Activated CD8-positive, alpha-beta memory T cell treated with anti-CD3 and anti-CD28 coated beads, Interleukin-2, amount 10 ng/mL, durations not matched to agents 7 days and 5 days (primary cell): ENCODE measurements around the gene DYNLL1. TPM values are rescaled to one million over a fixed set of nuclear protein-coding genes. Genes with fewer than 3 reads are reported as not detected.
"Not testable (repeated sequence)": the region's sequence is repeated elsewhere in the genome, so short reads cannot be mapped to it uniquely, and the experiment has no call there.

ENCODE experiments used
- ATAC-seq: fragments of 150-1000 bp; cut with Tn5 transposase; one replicate; pipeline ENCODE4 v1.10.0; 2021; ENCODE audit warnings: moderate library complexity
- CTCF ChIA-PET: fragments of 350-600 bp; sonication (Branson Sonifier 250); formaldehyde crosslinking; loops from one replicate; lab custom pipeline; 2021; ENCODE audit warnings: antibody characterized with exemption; lab: Charles Lee
- DNase-seq: peaks from one replicate; pipeline ENCODE4 v3.0.0-alpha.2; 2020
- H3K27ac Mint-ChIP-seq: one replicate; pipeline ENCODE4 v1.8.0; 2021; ENCODE audit warnings: mild to moderate bottlenecking, mixed read lengths
- H3K27me3 Mint-ChIP-seq: one replicate; pipeline ENCODE4 v1.8.0; 2021; ENCODE audit warnings: mixed read lengths
- H3K36me3 Mint-ChIP-seq: one replicate; pipeline ENCODE4 v1.8.0; 2021; ENCODE audit warnings: mild to moderate bottlenecking, mixed read lengths
- H3K4me1 Mint-ChIP-seq: one replicate; pipeline ENCODE4 v1.8.0; 2021; ENCODE audit warnings: mixed read lengths
- H3K4me3 Mint-ChIP-seq: one replicate; pipeline ENCODE4 v1.8.0; 2021; ENCODE audit warnings: mild to moderate bottlenecking, moderate library complexity, mixed read lengths
- H3K9me3 Mint-ChIP-seq: one replicate; pipeline ENCODE4 v1.8.0; 2022; ENCODE audit warnings: low read depth, mixed read lengths
- total RNA-seq, 2 experiments: library from RNA; stranded (reverse); gene quantifications; one replicate each; pipeline ENCODE4 v1.2.3, GENCODE V29; 2021

DYNLL1 gene
- total RNA-seq, 2 experiments from 2014 or later = 190 to 264 TPM

DNA sequence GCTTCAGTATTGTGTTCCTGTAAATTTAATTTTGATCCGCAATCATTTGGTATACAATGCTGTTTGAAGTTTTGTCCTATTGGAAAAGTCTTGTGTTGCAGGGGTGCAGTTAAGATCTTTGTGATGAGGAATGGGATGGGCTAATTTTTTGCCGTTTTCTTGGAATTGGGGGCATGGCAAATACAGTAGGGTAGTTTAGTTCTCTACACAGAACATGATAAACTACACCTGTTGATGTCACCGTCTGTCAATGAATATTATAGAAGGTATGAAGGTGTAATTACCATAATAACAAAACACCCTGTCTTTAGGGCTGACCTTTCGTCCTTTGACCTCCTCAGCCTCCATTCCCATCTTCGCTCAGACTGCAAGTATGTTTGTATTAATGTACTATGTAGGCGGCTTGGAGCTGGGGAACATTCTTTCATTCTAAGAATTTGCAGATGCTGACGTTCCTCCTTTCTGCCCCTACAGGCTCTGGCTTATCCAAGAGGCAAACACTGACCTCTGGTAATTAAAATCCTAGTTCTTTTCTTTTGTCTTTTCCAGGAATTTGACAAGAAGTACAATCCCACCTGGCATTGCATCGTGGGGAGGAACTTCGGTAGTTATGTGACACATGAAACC, 1.7 kb downstream of the DYNLL1 start:
- CTCF ChIA-PET = interaction anchor here (0.6 to 5.3 kb wide), 8 partner anchors 10 to 527 kb away, joined by 3 to 29 read pairs (median 4); partner anchors contain the start of genes COX6A1 and SRSF9
- Mint-ChIP-seq H3K4me1 (peaks cover 30% of the 10 kb centered on the region), H3K36me3 (peaks cover 18% of the 10 kb centered on the region), H3K4me3 (peak overlapping the region; percentile 84), H3K9me3 (no peaks in the 10 kb centered on the region), H3K27ac (peak overlapping the region; percentile 72), H3K27me3 (no peaks in the 10 kb centered on the region)
- DNase-seq (no peak), ATAC-seq (no peak)

DNA sequence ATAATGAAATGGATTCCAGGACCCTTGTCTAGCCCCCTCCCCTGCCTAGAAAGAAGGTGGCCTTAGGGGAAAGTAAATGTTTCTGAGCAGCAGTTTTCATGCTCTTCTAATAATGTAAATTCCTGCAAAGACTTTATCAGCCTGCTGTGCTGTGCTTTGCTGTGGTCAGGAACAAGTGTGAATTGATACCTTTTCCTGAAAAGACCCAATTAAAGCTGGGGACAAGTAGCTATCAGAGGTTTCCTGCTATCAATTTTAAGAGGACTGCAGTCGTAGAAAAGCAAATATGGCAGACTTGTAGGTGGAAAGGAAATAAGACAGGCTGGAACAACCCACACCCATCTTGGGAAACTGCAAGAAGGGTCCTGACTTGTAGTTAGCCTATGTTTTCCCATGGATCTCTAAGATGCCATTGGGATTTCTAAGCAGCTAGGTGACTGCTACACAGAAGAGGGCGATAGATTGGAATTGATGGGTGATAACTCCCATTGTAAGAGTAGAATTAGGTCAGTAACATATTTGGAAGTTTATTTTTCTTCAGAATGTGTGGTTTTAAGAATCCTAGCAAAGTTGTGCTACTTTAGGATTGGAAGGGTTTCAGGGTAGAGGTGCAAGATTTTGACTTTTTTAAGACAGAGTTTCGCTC, 3.1 kb downstream of the DYNLL1 start:
- H3K9me3 Mint-ChIP-seq = no peaks in the 10 kb centered on the region
- H3K27ac Mint-ChIP-seq = no peak overlapping the region
- peaks cover 27% of the 10 kb centered on the region for H3K36me3 Mint-ChIP-seq
- DNase-seq (no peak), ATAC-seq (no peak)
- no peak overlapping the region for H3K4me3 Mint-ChIP-seq
- peaks cover 30% of the 10 kb centered on the region for H3K4me1 Mint-ChIP-seq
- H3K27me3 Mint-ChIP-seq = no peaks in the 10 kb centered on the region
- CTCF ChIA-PET = interaction anchor here (1.3 to 5.3 kb wide), 2 partner anchors 30 to 60 kb away, joined by 3 to 23 read pairs; partner anchors contain the start of gene COX6A1

DNA sequence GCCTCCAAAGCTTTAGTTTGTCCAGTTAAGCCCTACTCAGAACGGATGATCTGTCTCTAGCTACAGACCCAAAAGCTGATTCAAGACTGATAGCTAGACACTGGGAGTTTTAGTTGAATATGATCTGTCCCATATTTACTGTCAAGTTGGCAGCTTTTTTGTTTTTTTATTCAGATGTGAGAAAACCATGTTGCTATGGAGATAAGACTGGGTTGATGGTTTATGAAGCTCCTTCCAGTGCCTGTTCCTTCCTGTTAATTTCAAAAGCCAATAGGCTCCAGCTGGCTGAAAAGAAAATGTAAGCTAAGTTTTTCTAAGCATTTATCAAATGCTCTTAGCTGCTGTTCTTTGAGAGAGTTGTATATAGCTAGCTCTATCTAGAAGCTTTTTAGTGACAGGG, 4.7 kb downstream of the DYNLL1 start:
- Mint-ChIP-seq H3K36me3 (peaks cover 28% of the 10 kb centered on the region), H3K27me3 (no peaks in the 10 kb centered on the region), H3K27ac (peak overlapping the region; percentile 40), H3K4me3 (no peak overlapping the region), H3K9me3 (no peaks in the 10 kb centered on the region), H3K4me1 (peaks cover 23% of the 10 kb centered on the region)
- CTCF ChIA-PET = interaction anchor here (0.9 to 1.8 kb wide), 3 partner anchors 9 to 30 kb away, joined by 3 to 6 read pairs (median 5); no protein-coding TSS in a partner anchor
- ATAC-seq = no peak
- no peak for DNase-seq

DNA sequence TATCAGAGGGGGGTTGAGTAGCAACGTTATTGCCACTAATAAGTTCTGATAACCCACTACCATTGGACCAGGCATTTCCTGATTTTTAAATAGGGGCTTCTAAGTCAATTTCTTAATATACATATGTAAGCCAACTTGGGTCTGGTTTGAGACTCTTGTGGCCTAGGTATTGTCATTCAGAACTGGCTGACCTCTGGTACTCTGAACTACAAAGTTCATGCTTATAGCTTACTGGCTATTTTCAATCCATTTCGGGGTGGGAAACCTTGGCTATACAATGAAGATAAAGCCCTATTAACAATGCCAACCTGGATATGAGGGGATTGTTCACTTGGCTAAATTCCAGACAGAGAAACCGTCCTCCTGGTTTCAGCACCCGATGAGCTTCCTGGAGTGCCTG, 8.7 kb downstream of the DYNLL1 start:
- Mint-ChIP-seq H3K4me1 (no peaks in the 10 kb centered on the region), H3K4me3 (no peak overlapping the region), H3K9me3 (no peaks in the 10 kb centered on the region), H3K27ac (no peak overlapping the region), H3K36me3 (peaks cover 16% of the 10 kb centered on the region), H3K27me3 (no peaks in the 10 kb centered on the region)
- DNase-seq = no peak
- no peak for ATAC-seq
- CTCF ChIA-PET = interaction anchor here (0.8 to 2.9 kb wide), 3 partner anchors 13 to 35 kb away, joined by 3 to 10 read pairs (median 3); no protein-coding TSS in a partner anchor

DNA sequence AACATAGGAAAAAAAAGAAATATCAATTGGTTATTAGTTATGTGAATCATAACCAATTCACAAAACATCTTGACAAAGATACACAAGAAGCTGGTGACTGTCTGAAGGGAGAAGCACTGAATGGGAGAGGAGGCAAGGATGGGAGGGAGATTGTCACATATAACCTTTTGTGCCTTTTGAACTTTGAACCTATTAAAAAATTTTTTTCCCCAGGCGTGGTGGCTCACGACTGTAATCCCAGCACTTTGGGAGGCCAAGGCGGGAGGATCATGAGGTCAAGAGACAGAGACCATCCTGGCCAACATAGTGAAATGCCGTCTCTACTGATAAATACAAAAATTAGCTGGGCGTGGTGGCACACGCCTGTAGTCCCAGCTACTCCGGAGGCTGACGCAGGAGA, 12.6 kb downstream of the DYNLL1 start:
- no peak for DNase-seq
- Mint-ChIP-seq H3K9me3 (no peaks in the 10 kb centered on the region), H3K36me3 (peaks cover 12% of the 10 kb centered on the region), H3K4me1 (no peaks in the 10 kb centered on the region), H3K27ac (no peak overlapping the region), H3K4me3 (no peak overlapping the region), H3K27me3 (no peaks in the 10 kb centered on the region)
- CTCF ChIA-PET = interaction anchor here (1.1 to 1.5 kb wide), 3 partner anchors 39 to 79 kb away, joined by 3 to 5 read pairs (median 4); partner anchors contain the start of gene SRSF9
- ATAC-seq = no peak

DNA sequence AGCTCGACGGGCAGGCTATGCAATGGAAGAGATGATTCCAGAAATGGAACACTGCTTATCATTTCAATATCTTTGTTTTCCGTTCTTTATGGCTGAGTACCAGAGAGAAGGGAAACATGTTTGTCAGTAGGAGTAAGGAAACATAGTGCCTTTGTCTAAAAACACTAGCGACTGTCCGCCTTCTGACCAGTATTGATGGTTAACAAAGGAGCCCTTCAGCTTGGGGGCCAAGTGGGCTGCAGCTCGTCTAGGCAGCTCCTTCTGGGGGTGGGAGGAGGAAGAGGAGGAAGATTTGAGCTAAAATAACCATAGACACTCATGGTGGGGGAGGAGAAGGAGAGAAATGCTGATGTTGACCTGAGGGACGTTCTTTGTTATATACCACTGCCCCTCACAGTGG, 18.1 kb downstream of the DYNLL1 start:
- no peak overlapping the region for H3K27ac Mint-ChIP-seq
- CTCF ChIA-PET = no interaction called here
- ATAC-seq (no peak), DNase-seq (no peak)
- peaks cover 13% of the 10 kb centered on the region for H3K36me3 Mint-ChIP-seq
- no peaks in the 10 kb centered on the region for H3K9me3 Mint-ChIP-seq
- H3K4me1 Mint-ChIP-seq = no peaks in the 10 kb centered on the region
- no peaks in the 10 kb centered on the region for H3K27me3 Mint-ChIP-seq
- H3K4me3 Mint-ChIP-seq = no peak overlapping the region

DNA sequence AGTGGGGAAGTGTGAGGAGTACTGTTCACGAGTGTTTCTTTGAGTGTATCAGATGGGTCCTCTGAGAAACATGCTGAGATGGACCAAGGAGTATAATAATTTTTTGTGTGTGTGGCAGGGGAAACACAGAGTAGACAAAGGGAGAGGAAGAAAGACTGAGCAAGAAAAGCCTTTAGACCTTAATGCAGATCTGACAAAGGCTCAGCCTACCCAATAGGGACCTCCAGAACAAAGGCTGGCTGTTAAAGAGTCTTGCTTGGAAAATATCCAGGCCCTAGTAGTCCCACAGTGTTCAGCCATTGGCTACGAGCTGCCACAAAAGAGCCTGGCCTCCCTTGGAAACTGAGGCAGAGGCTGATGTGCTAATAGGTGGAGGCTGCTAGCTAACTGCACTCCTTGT, 19.6 kb downstream of the DYNLL1 start:
- Mint-ChIP-seq H3K27me3 (no peaks in the 10 kb centered on the region), H3K36me3 (peaks cover 10% of the 10 kb centered on the region), H3K4me3 (no peak overlapping the region), H3K27ac (no peak overlapping the region), H3K4me1 (no peaks in the 10 kb centered on the region), H3K9me3 (no peaks in the 10 kb centered on the region)
- no peak for ATAC-seq
- DNase-seq = no peak
- CTCF ChIA-PET = interaction anchor here (1.0 kb wide), 1 partner anchor 581 kb away, joined by 3 read pairs; no protein-coding TSS in a partner anchor

DNA sequence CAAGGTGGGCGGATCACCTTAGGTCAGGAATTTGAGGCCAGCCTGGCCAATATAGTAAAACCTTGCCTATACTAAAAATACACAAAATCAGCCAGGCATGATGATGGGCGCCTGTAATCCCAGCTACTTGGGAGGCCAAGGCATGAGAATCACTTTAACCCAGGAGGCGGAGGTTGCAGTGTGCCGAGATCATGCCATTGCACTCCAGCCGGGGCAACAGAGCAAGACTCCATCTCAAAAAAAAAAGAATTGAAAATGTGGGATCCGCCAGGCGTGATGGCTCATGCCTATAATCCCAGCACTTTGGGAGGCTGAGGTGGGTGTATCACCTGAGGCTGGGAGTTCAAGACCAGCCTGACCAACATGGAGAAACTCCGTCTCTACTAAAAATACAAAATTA, 23.4 kb downstream of the DYNLL1 start:
- ATAC-seq, H3K27me3 Mint-ChIP-seq: not testable (repeated sequence)

DNA sequence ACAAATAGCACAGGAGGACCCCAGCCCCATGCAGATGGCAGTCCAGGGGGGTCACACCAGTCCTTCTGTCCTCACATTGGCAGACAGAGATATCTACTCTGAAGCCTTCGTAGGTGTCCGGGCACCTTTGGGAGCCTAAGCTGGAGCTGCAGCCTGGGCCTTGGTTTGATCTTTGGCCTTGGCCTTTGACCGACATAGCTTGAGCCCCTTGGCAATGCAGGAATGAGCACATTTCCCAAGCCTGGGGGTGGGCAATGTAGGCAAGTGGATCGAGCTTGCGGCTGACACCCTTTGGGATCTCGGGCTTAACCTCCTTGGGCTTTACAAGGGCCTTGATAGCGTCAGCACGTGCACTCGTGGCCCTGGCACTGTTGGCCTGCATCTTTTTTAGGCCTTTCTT, 26.7 kb downstream of the DYNLL1 start:
- Mint-ChIP-seq H3K27me3 (no peaks in the 10 kb centered on the region), H3K27ac (no peak overlapping the region), H3K4me3 (no peak overlapping the region), H3K9me3 (no peaks in the 10 kb centered on the region), H3K4me1 (peaks cover 7% of the 10 kb centered on the region), H3K36me3 (peaks cover 2% of the 10 kb centered on the region)
- ATAC-seq (no peak), DNase-seq (no peak)
- CTCF ChIA-PET = no interaction called here

More for the DNA sequence above, 23.4 kb downstream of the DYNLL1 start:
- H3K9me3 Mint-ChIP-seq, H3K4me3 Mint-ChIP-seq, H3K4me1 Mint-ChIP-seq, H3K36me3 Mint-ChIP-seq, CTCF ChIA-PET, DNase-seq, H3K27ac Mint-ChIP-seq: not testable (repeated sequence)

DNA sequence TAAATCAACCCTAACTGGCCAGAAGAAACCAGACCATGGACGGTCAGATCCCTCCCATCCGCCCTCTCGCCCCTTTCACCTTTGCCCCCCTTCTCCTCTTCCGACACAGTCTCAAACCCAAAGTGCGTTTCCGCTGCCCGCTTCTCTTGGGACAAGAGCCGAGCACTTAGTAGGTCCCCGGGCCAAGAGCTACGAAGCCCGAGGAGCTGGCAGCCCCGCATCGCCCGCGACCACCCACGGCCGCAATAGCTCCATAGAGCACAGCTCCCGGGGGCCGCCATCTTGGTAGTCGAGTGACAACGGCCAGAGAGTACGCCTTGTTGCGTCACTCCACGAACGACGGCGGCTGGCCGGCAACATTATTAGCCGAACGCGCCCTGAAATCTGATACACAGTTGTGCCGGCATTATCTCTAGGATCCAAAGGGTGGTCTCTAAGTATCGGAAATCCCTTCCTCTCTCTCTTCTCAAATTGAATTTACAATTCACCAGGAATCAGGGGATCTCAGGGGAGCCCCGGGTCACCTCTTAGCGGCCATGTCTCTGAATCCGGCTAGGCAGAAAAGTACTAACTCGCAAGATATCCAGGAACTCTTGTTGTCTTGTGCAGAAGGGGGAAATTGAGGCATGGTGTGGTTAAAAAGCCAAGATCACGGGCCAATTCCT, 33.1 kb downstream of the DYNLL1 start, which contains the start of gene COQ5:
COQ5 (minus strand) TSS at position 298 of the 665 bp plus-strand sequence; CDS start at position 281, 17 bp downstream.
- H3K27me3 Mint-ChIP-seq = no peaks in the 10 kb centered on the region
- peak within 1 kb of the TSS; percentile 99 for H3K4me3 Mint-ChIP-seq
- DNase-seq (peak; percentile 91), ATAC-seq (peak; percentile 95)
- CTCF ChIA-PET = interaction anchor here (0.8 to 1.7 kb wide), 6 partner anchors 9 to 209 kb away, joined by 3 to 5 read pairs (median 3); partner anchors contain the start of gene POP5
- peaks cover 2% of the 10 kb centered on the region for H3K36me3 Mint-ChIP-seq
- peaks cover 32% of the 10 kb centered on the region for H3K4me1 Mint-ChIP-seq
- H3K9me3 Mint-ChIP-seq = no peaks in the 10 kb centered on the region
- peak within 1 kb of the TSS; percentile 99 for H3K27ac Mint-ChIP-seq

DNA sequence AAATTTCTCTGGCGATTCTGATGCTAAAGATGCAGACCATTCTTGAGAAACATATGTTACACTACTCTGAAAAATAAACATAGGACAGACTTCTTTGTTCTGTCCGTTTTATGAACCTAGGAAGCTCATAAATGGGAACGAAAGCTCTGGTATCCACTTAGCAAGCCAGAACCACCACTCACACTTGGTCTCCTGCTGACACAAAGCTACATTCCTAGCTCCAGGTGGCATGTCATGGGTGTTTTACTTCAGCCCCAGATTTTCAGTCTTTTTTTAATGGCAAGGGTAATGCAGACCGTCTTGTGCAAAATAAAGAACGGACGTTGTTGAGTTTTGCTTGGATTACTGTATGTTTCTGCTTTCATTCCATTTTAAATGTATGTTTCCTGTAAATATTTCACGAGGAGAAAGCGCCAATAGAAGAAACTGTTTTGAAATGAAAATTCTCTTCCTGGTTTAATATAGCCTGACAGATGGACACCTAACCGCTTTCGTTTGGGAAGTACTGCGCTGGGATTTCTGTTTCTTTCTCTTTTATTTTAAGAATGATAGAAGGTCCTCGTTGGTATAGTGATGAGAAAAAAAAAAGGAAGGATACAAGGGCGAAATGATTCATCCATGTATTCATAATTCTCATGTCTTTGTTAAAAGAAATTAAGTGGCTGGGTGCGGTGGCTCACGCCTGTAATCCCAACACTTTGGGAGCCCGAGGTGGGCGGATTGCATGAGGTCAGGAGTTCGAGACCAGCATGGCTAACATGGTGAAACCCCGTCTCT, 33.9 kb downstream of the DYNLL1 start:
- CTCF ChIA-PET = interaction anchor here (0.6 to 1.7 kb wide), 2 partner anchors 51 to 91 kb away, joined by 3 to 5 read pairs; partner anchors contain the start of gene POP5
- H3K4me3 Mint-ChIP-seq = peak overlapping the region; percentile 99
- DNase-seq = no peak
- H3K4me1 Mint-ChIP-seq = peaks cover 34% of the 10 kb centered on the region
- H3K9me3 Mint-ChIP-seq = no peaks in the 10 kb centered on the region
- H3K27ac Mint-ChIP-seq = peak overlapping the region; percentile 99
- no peak for ATAC-seq
- H3K27me3 Mint-ChIP-seq = no peaks in the 10 kb centered on the region
- H3K36me3 Mint-ChIP-seq = peaks cover 2% of the 10 kb centered on the region

DNA sequence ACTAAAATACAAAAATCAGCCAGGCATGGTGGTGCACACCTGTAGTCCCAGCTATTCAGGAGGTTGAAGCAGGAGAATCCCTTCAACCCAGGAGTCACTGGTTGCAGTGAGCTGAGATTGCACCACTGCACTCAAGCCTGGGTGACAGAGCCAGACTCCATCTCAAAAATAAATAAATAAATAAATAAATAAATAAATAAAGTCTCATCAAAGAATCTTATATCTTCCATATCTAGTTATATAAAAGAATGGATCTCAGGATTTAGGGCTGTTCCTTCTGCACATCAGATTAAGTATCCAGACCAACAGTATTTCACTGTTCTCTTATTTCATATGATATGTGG, 34.5 kb downstream of the DYNLL1 start:
- peak overlapping the region; percentile 99 for H3K4me3 Mint-ChIP-seq

More for the DNA sequence above, 34.5 kb downstream of the DYNLL1 start:
- H3K27me3 Mint-ChIP-seq, CTCF ChIA-PET, H3K9me3 Mint-ChIP-seq, H3K36me3 Mint-ChIP-seq, ATAC-seq, DNase-seq: not testable (repeated sequence)
- Mint-ChIP-seq H3K27ac (peak overlapping the region; percentile 99), H3K4me1 (peaks cover 36% of the 10 kb centered on the region)
